GM18519 (cell line): ENCODE data around the gene CRHR2.

Source experiments
- ATAC-seq: cut with Tn5 transposase; IDR thresholded peaks from one replicate; pipeline ENCODE4 v1.9.1; 2021; ENCODE audit warnings: mild to moderate bottlenecking, moderate library complexity; ENCODE audit not compliant: unreplicated experiment, low FRiP score

CRHR2 gene

GRCh38 chr7:30633223-30633622, 49.0 kb downstream of the CRHR2 start:
- ATAC-seq, result no peak

GRCh38 chr7:30630986-30631385, 51.3 kb downstream of the CRHR2 start:
- ATAC-seq, result no peak

DNA sequence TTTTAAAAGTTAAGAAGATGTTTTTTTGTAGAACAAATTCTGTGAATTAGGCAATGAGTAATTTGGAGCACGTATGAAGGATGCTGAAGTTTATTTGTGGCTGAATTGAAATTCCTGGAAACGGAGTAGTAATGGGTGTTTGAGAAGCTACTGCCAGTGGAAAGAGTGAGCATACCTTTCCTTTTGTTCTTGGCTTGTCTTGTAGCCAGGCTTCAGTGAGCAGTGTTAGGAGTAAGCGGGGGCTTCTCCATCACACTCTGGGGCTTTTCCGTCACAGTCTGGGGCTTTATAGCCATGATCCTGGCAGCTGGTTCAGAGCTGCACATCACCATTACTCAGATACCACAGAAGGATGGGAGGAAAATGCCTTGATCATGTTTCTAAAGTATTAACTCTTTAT, 55.2 kb downstream of the CRHR2 start:
- no peak for ATAC-seq

DNA sequence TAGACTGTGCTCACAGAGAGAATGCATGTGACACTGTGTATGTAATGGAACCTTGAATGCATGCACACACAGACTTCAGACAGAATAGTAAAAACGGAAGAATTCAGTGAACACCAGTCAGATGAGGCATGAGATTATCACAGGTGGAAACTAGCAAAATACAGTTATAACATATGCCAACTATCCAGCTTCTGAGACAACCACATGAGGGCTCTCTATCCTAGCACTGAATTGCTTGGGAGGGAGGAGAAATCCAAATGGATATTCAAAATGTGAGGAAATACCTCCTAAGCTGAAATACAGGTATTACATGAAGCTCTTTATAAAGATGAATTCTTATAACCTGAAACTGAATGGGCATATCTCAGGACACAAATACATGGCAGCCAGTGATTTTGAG, 57.0 kb downstream of the CRHR2 start:
- ATAC-seq, result no peak

GRCh38 chr7:30618961-30619360, 63.3 kb downstream of the CRHR2 start:
- no peak for ATAC-seq

DNA sequence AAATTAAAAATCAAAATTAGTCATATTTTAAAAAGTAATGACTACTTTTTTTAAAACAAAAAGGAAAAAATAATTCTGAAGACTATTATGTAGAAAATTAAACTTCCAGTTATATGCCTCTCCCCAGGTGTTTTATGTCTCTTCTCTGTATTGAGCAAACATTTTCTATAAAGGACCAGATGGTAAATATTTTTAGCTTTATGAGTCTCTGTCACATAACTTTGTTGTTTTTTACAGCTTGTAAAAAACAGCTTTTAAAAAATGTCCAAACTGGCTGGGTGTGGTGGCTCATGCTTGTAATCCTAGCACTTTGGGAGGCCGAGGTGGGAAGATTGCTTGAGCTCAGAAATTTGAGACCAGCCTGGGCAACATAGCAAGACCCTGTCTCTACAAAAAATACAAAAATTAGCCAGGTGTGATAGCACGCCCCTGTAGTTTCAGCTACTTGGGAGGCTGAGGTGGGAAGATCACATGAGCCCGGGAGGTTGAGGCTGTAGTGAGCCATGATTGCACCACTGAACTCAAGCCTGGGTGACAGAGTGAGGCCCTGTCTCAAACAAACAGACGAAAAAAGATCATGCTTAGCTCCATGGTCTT, 64.1 kb downstream of the CRHR2 start:
- ATAC-seq, result no peak

DNA sequence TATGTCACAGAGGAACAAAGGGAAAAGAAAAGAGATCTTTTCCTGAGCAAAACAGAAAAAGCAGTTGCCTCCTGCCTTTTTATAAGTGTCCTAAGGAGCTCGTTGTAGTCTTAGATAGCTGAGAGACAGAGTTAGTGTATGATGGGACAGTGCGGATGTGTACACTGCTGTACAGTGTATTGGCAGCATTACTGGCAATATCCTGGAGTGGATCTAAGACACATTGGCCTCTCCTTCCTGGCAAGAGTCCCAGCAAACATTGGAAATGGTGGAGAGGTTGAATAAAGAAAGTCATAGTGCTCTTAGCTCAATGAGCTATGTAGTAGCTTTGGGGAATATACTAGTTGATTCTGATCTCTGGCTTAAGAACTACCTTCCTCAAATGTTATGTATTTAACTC, 64.9 kb downstream of the CRHR2 start:
- ATAC-seq, result no peak

DNA sequence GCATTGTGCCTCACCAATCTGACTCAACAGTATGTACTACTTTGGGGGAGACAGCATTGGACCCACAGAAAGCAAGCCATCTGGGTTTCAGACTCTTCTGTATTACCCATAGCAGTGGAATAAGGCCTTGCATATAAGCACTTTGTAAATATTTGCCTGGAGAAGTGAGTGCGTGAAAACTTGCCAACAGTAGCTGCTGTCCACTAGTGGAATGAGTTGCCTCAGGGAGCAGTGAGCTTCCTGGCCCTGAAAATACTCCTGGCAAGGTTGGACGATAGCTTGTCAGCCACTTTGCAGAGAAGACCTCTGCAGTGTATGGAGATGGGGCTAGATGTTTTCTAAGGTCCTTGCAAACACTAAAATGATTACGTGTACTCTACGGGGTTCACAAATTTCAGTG, 65.9 kb downstream of the CRHR2 start:
- ATAC-seq, result no peak

- no peak for ATAC-seq
Observed at GRCh38 chr7:30613366-30614325, 68.6 kb downstream of the CRHR2 start.

GRCh38 chr7:30612658-30613265, 69.5 kb downstream of the CRHR2 start:
- no peak for ATAC-seq

- no peak for ATAC-seq
Observed at GRCh38 chr7:30605832-30606231, 76.4 kb downstream of the CRHR2 start.

DNA sequence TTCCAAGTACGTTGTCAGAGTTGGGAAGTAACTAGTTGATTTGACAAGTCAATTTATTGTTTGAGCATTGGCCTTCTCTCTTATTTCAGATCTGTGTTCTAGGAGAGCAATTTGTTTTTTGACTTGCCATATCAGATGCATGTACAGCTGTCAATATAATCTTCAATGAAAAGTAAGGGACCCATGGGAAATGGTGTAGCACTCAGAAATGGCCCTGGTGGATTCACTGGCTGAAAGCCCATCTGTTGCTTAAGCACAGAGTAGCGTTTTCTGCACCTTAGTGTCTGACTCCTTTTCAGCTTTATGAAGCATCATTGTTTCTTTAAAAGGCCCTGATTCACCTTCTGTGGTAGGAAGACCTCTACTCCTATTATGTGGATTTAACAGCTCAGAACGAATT, 77.4 kb downstream of the CRHR2 start:
- no peak for ATAC-seq
